Progenitor cell of endocrine pancreas (in vitro differentiated cells): ENCODE measurements around the gene GLS2. TPM values are rescaled to one million over a fixed set of nuclear protein-coding genes. Genes with fewer than 3 reads are reported as not detected.
A peak's percentile ranks its signal among the peaks of the same experiment; 100 is the strongest.

Experiments
- DNase-seq: peaks from one replicate; pipeline ENCODE4 v3.0.0; 2021; ENCODE audit warnings: low spot score; ENCODE audit not compliant: unreplicated experiment
- H3K27ac Mint-ChIP-seq: 2 replicates; pipeline ENCODE4 v1.8.0; 2021; ENCODE audit warnings: mild to moderate bottlenecking, moderate library complexity, mixed read lengths
- H3K27me3 Mint-ChIP-seq: 2 replicates; pipeline ENCODE4 v1.8.0; 2021; ENCODE audit warnings: mixed read lengths
- H3K36me3 Mint-ChIP-seq: 2 replicates; pipeline ENCODE4 v1.8.0; 2022; ENCODE audit warnings: mixed read lengths; ENCODE audit not compliant: insufficient read depth
- H3K4me1 Mint-ChIP-seq: 2 replicates; pipeline ENCODE4 v1.8.0; 2021; ENCODE audit warnings: low read depth, mixed read lengths
- H3K4me3 Mint-ChIP-seq: 2 replicates; pipeline ENCODE4 v1.8.0; 2021; ENCODE audit warnings: low read depth, mild to moderate bottlenecking, moderate library complexity, mixed read lengths
- H3K9me3 Mint-ChIP-seq: 2 replicates; pipeline ENCODE4 v1.8.0; 2021; ENCODE audit warnings: low read depth, mixed read lengths
- total RNA-seq: library from RNA; stranded (reverse); gene quantifications from 2 replicates; pipeline ENCODE4 v1.2.1, GENCODE V29; 2021
- TF ChIP-seq, protein P1 (sequence below): fragments of 200-600 bp; sonication (generic); IDR thresholded peaks from one replicate; pipeline ENCODE4 v1.5.0; 2021; ENCODE audit warnings: antibody characterized with exemption, mild to moderate bottlenecking; ENCODE audit not compliant: unreplicated experiment

GLS2 gene
- total RNA-seq, 1 donor from 2014 or later = 3.1 TPM

GRCh38 chr12:56474389-56474788, 13.6 kb downstream of the GLS2 start:
- Mint-ChIP-seq H3K4me1 (peaks cover 4% of the 10 kb centered on the region), H3K9me3 (no peaks in the 10 kb centered on the region)

GRCh38 chr12:56469007-56469930, 18.7 kb downstream of the GLS2 start:
- peaks cover 1% of the 10 kb centered on the region for H3K36me3 Mint-ChIP-seq
- TF ChIP-seq, protein P1, sequence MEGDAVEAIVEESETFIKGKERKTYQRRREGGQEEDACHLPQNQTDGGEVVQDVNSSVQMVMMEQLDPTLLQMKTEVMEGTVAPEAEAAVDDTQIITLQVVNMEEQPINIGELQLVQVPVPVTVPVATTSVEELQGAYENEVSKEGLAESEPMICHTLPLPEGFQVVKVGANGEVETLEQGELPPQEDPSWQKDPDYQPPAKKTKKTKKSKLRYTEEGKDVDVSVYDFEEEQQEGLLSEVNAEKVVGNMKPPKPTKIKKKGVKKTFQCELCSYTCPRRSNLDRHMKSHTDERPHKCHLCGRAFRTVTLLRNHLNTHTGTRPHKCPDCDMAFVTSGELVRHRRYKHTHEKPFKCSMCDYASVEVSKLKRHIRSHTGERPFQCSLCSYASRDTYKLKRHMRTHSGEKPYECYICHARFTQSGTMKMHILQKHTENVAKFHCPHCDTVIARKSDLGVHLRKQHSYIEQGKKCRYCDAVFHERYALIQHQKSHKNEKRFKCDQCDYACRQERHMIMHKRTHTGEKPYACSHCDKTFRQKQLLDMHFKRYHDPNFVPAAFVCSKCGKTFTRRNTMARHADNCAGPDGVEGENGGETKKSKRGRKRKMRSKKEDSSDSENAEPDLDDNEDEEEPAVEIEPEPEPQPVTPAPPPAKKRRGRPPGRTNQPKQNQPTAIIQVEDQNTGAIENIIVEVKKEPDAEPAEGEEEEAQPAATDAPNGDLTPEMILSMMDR = no peak
- H3K4me1 Mint-ChIP-seq = peaks cover 7% of the 10 kb centered on the region
- H3K27ac Mint-ChIP-seq = peak overlapping the region; percentile 98
- H3K27me3 Mint-ChIP-seq = peaks cover 2% of the 10 kb centered on the region
- peak overlapping the region; percentile 92 for H3K4me3 Mint-ChIP-seq
- no peak for DNase-seq
- no peaks in the 10 kb centered on the region for H3K9me3 Mint-ChIP-seq

More at GRCh38 chr12:56474389-56474788, 13.6 kb downstream of the GLS2 start:
- TF ChIP-seq, protein P1 = no peak
- H3K4me3 Mint-ChIP-seq = no peak overlapping the region
- DNase-seq = no peak
- peaks cover 1% of the 10 kb centered on the region for H3K36me3 Mint-ChIP-seq
- H3K27me3 Mint-ChIP-seq = no peaks in the 10 kb centered on the region
- no peak overlapping the region for H3K27ac Mint-ChIP-seq

GRCh38 chr12:56468216-56469006, 19.6 kb downstream of the GLS2 start, which contains the start of gene SPRYD4:
Gene SPRYD4 (plus strand): TSS chr12:56468578. CDS start chr12:56468592, 14 bp downstream.
- peak; percentile 77 for DNase-seq
- H3K4me1 Mint-ChIP-seq = peaks cover 7% of the 10 kb centered on the region
- TF ChIP-seq, protein P1 = peak; percentile 27
- no peaks in the 10 kb centered on the region for H3K9me3 Mint-ChIP-seq
- H3K27me3 Mint-ChIP-seq = peaks cover 2% of the 10 kb centered on the region
- peak within 1 kb of the TSS; percentile 92 for H3K4me3 Mint-ChIP-seq
- peak within 1 kb of the TSS; percentile 98 for H3K27ac Mint-ChIP-seq
- H3K36me3 Mint-ChIP-seq = peaks cover 1% of the 10 kb centered on the region

DNA sequence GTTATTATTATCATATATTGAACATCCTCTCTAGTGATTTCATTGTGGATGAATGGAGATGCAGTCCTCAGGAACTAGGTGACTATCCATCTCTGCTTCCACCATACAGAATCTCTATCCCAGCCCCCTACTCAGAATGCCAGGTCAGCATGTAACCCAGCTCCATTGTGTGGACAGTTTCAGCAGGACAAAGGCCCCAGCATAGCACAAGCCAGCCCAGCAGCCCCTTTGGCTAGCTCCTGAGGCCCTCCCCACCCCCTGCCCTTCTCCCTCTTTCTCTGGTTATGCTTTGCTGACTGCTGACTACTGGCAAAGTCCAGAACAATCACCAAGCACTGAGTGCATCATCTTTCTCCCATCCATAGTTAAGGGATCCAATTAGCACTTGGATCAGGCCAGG, 25.4 kb downstream of the GLS2 start:
- TF ChIP-seq, protein P1 = no peak
- no peak for DNase-seq
- Mint-ChIP-seq H3K9me3 (no peaks in the 10 kb centered on the region), H3K27ac (no peak overlapping the region), H3K36me3 (no peaks in the 10 kb centered on the region), H3K4me3 (no peak overlapping the region), H3K4me1 (no peaks in the 10 kb centered on the region), H3K27me3 (peaks cover 2% of the 10 kb centered on the region)
